ENCODE results near the gene IL4.

The IL4 gene

DNA sequence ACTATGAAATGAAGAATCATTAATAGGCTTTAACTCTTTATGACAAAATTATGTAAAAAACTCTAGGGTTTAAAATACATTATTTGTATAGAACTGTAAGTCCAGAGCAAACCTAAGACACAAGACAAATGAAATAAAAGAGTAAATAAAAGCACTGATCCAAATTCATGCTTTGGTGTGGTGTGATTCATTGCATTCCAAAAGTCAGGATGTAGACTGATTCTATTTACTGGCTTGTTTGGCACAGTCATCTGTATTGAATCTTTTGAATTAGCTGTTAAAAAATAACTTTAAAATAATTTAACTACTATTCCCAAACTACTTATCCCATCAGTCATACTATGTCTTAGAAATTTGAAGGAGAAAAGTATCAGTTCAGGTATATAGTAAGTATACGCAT, 31.1 kb downstream of the IL4 start:
- DNase-seq: no peak

DNA sequence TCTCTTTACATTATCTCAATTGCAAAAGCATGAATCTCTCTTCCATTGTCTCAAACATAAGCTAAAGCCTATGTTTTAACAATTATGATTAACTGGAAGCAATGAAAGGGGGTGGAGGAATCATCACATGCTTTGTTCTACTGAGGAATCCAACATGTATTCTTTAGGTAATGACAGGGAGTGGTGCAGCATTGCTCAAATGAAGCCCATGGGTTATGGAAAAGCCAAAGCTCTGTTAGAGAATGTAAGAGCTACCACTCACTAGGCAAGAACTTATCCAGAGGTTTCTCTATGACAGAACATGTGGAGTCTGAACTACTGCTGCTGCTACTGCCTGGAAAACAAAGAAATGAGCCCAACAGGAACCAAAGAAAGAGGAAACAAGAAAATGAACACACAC, 34.9 kb downstream of the IL4 start:
- DNase-seq: no peak

DNA sequence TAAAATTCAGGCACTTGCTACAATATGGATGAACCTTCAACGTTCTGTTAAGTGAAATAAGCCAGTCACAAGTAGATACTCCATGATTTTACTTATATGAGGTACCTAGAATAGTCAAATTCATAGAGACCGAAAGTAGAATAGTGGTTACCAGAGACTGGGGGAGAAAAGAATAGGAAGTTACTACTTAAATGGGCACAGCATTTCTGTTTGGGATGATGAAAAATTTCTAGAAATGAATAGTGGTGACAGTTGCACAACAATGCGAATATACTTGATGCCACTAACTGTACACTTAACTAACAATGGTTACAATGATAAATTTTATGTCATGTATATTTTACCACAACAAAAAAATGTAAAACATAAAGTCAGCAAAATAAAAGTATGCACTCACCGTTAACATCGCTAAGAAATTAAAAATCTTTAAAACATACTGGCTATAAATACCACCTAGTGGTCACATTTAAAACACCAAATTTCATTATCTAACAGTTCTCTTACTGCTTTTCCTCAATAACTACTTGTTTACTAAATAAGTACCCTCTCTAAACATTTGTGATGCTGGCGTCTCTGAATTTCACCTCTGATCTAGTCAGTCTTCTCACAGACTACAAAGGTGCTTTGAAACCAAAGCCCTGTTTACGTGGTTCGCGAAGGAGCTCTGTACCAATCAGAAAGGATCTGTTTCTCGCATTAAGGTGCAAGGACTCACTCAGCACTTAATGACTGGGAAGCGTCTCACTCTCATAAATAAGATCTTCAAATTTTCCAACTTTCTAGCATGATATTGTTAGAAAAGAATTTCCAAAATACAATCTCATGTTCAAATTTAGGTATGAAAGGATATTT, 40.9 kb downstream of the IL4 start:
- peak in 1 of 2 donors; percentile 38 for DNase-seq

DNA sequence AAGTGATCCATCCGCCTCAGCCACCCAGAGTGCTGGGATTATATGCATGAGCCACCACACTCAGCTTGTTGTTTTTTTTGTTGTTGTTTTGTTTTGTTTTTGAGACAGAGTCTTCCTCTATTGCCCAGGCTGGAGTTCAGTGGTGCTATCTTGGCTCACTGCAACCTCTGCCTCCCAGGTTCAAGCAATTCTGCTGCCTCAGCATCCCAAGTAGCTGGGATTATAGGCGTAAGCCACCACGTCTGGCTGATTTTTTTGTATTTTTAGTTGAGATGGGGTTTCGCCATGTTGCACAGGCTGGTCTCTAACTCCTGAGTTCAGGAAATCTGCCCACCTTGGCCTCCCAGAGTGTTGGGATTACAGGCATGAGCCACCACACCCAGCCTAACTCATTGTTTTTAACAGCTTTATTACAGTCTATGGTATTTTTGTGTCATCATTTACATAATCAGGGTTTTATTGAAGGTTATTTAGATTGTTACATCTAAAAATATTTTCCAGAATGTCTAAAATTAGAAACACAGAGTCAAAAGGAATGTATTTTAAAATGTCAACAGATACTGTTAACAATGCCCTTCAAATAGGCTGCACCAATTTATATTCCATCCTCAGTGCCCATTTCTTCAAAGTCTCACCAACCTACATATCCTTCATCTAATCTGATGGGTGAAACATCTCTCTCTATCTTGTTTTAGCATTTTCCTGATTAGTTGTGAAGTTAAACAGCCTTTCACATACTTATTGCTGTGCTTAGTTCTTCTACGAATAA, 44.9 kb downstream of the IL4 start:
- DNase-seq: no peak

GRCh38 chr5:132725745-132726144, 52.0 kb downstream of the IL4 start:
- DNase-seq: no peak

- no peak for DNase-seq
Measured at GRCh38 chr5:132729896-132730295, 56.1 kb downstream of the IL4 start.

All from inflammatory macrophage treated with lipopolysaccharide for 1 hour (primary cell).